ENCODE results near the gene CENPX. TPM values are rescaled to one million over a fixed set of nuclear protein-coding genes. Genes with fewer than 3 reads are reported as not detected.
A peak's percentile ranks its signal among the peaks of the same experiment; 100 is the strongest.

CENPX gene
- total and polyA plus RNA-seq, 2 of the 13 experiments (the other 11 are each of a cell fraction or from before 2014, with no cell fraction given) = 92.7 to 170 TPM

- TF ChIP-seq, protein P1, sequence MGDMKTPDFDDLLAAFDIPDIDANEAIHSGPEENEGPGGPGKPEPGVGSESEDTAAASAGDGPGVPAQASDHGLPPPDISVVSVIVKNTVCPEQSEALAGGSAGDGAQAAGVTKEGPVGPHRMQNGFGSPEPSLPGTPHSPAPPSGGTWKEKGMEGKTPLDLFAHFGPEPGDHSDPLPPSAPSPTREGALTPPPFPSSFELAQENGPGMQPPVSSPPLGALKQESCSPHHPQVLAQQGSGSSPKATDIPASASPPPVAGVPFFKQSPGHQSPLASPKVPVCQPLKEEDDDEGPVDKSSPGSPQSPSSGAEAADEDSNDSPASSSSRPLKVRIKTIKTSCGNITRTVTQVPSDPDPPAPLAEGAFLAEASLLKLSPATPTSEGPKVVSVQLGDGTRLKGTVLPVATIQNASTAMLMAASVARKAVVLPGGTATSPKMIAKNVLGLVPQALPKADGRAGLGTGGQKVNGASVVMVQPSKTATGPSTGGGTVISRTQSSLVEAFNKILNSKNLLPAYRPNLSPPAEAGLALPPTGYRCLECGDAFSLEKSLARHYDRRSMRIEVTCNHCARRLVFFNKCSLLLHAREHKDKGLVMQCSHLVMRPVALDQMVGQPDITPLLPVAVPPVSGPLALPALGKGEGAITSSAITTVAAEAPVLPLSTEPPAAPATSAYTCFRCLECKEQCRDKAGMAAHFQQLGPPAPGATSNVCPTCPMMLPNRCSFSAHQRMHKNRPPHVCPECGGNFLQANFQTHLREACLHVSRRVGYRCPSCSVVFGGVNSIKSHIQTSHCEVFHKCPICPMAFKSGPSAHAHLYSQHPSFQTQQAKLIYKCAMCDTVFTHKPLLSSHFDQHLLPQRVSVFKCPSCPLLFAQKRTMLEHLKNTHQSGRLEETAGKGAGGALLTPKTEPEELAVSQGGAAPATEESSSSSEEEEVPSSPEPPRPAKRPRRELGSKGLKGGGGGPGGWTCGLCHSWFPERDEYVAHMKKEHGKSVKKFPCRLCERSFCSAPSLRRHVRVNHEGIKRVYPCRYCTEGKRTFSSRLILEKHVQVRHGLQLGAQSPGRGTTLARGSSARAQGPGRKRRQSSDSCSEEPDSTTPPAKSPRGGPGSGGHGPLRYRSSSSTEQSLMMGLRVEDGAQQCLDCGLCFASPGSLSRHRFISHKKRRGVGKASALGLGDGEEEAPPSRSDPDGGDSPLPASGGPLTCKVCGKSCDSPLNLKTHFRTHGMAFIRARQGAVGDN (CRISPR knock-in tag; IDR thresholded peaks at IDR 0.05) = peak; percentile 87
- TF ChIP-seq PRDM4 (CRISPR knock-in tag; IDR thresholded peaks at IDR 0.05; ENCODE audit: borderline replicate concordance) = no peak
- peak; percentile 66; the same call in 1 of the 2 replicates for TF ChIP-seq ZGPAT (CRISPR knock-in tag; IDR thresholded peaks at IDR 0.05)
- no peak for TF ChIP-seq NONO (IDR thresholded peaks at IDR 0.05)
- TF ChIP-seq NONO (CRISPR knock-in tag; conservative IDR thresholded peaks at IDR 0.05) = no peak; the same call in 1 of the 2 replicates
- TF ChIP-seq ATF1 (CRISPR knock-in tag; IDR thresholded peaks at IDR 0.05) = no peak
- no peak for TF ChIP-seq TBP (CRISPR knock-in tag; IDR thresholded peaks at IDR 0.05)
- peak; percentile 79; the same call in 1 of the 2 replicates for TF ChIP-seq SKIL (CRISPR knock-in tag; IDR thresholded peaks at IDR 0.05; ENCODE audit: borderline replicate concordance)
- TF ChIP-seq, protein P2, sequence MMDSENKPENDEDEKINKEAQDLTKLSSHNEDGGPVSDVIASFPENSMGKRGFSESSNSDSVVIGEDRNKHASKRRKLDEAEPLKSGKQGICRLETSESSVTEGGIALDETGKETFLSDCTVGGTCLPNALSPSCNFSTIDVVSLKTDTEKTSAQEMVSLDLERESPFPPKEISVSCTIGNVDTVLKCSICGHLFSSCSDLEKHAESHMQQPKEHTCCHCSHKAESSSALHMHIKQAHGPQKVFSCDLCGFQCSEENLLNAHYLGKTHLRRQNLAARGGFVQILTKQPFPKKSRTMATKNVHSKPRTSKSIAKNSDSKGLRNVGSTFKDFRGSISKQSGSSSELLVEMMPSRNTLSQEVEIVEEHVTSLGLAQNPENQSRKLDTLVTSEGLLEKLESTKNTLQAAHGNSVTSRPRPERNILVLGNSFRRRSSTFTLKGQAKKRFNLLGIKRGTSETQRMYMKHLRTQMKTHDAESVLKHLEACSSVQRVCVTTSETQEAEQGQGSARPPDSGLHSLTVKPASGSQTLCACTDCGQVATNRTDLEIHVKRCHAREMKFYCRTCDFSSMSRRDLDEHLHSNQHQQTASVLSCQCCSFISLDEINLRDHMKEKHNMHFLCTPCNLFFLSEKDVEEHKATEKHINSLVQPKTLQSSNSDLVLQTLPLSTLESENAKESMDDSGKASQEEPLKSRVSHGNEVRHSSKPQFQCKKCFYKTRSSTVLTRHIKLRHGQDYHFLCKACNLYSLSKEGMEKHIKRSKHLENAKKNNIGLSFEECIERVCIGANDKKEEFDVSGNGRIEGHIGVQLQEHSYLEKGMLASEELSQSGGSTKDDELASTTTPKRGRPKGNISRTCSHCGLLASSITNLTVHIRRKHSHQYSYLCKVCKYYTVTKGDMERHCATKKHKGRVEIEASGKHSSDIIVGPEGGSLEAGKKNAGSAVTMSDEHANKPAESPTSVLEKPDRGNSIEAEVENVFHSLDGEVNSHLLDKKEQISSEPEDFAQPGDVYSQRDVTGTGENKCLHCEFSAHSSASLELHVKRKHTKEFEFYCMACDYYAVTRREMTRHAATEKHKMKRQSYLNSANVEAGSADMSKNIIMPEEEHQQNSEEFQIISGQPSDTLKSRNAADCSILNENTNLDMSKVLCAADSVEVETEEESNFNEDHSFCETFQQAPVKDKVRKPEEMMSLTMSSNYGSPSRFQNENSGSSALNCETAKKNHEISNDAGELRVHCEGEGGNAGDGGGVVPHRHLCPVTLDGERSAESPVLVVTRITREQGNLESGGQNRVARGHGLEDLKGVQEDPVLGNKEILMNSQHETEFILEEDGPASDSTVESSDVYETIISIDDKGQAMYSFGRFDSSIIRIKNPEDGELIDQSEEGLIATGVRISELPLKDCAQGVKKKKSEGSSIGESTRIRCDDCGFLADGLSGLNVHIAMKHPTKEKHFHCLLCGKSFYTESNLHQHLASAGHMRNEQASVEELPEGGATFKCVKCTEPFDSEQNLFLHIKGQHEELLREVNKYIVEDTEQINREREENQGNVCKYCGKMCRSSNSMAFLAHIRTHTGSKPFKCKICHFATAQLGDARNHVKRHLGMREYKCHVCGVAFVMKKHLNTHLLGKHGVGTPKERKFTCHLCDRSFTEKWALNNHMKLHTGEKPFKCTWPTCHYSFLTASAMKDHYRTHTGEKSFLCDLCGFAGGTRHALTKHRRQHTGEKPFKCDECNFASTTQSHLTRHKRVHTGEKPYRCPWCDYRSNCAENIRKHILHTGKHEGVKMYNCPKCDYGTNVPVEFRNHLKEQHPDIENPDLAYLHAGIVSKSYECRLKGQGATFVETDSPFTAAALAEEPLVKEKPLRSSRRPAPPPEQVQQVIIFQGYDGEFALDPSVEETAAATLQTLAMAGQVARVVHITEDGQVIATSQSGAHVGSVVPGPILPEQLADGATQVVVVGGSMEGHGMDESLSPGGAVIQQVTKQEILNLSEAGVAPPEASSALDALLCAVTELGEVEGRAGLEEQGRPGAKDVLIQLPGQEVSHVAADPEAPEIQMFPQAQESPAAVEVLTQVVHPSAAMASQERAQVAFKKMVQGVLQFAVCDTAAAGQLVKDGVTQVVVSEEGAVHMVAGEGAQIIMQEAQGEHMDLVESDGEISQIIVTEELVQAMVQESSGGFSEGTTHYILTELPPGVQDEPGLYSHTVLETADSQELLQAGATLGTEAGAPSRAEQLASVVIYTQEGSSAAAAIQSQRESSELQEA (CRISPR knock-in tag; IDR thresholded peaks at IDR 0.05; ENCODE audit: not compliant biosample characterization) = no peak
These were observed 7.2 kb downstream of the CENPX start (continued) for GRCh38 chr17:82015311-82015971.

Measured in HepG2 (cell line).